DMS 273 (cell line): Measurements from ENCODE around the gene ISL2.

Source experiments
- DNase-seq: peaks from one replicate; lab custom pipeline; 2025; ENCODE audit not compliant: unreplicated experiment; lab: John Stamatoyannopoulos, UW

Gene ISL2

GRCh38 chr15:76341366-76342057, 4.9 kb downstream of the ISL2 start:
- no peak for DNase-seq

- DNase-seq, result no peak
Measured at GRCh38 chr15:76342058-76342381, 5.4 kb downstream of the ISL2 start.

- DNase-seq, result no peak
Measured at GRCh38 chr15:76342382-76343201, 6.0 kb downstream of the ISL2 start.

GRCh38 chr15:76343313-76343996, 6.9 kb downstream of the ISL2 start:
- no peak for DNase-seq

- DNase-seq, result no peak
Measured at GRCh38 chr15:76344893-76345582, 8.5 kb downstream of the ISL2 start.

GRCh38 chr15:76345583-76345879, 9.0 kb downstream of the ISL2 start:
- no peak for DNase-seq

GRCh38 chr15:76345880-76346668, 9.5 kb downstream of the ISL2 start:
- peak; percentile 63 for DNase-seq

GRCh38 chr15:76346669-76347481, 10.3 kb downstream of the ISL2 start:
- peak; percentile 63 for DNase-seq

GRCh38 chr15:76347482-76348055, 11.0 kb downstream of the ISL2 start:
- no peak for DNase-seq

- DNase-seq, result no peak
Measured at GRCh38 chr15:76349301-76350070, 12.9 kb downstream of the ISL2 start.

- no peak for DNase-seq
Measured at GRCh38 chr15:76353023-76353577, 16.5 kb downstream of the ISL2 start.

- DNase-seq, result no peak
Measured at GRCh38 chr15:76353903-76354302, 17.3 kb downstream of the ISL2 start.

- DNase-seq, result no peak
Measured at GRCh38 chr15:76354823-76355440, 18.4 kb downstream of the ISL2 start.

GRCh38 chr15:76358453-76358852, 21.9 kb downstream of the ISL2 start:
- DNase-seq, result no peak

GRCh38 chr15:76359152-76359551, 22.6 kb downstream of the ISL2 start:
- no peak for DNase-seq

GRCh38 chr15:76360416-76360815, 23.8 kb downstream of the ISL2 start:
- DNase-seq, result no peak

- DNase-seq, result no peak
Measured at GRCh38 chr15:76363251-76363650, 26.7 kb downstream of the ISL2 start.

GRCh38 chr15:76366714-76367113, 30.1 kb downstream of the ISL2 start:
- no peak for DNase-seq
